HEK293 (cell line): ENCODE data around the gene SHISA5.

Experiments used
- CTCF ChIA-PET: fragments of 350-600 bp; formaldehyde crosslinking; extraction: SDS; loops from one replicate; lab custom pipeline; 2021; ENCODE audit warnings: antibody characterized with exemption; lab: Yijun Ruan, JAX
- POLR2A ChIA-PET: fragments of 300-600 bp; formaldehyde crosslinking; extraction: SDS; loops from one replicate; lab custom pipeline; 2020; ENCODE audit warnings: antibody characterized with exemption, inconsistent platforms; lab: Yijun Ruan, JAX
- H3K27ac ChIP-seq: fragments of 200-500 bp; sonication (Bioruptor generic); 2 replicates; pipeline ENCODE4 v1.5.1; 2014; ENCODE audit warnings: low read depth, low read length, control low read depth, inconsistent platforms; ENCODE audit errors: extremely low read depth
- H3K36me3 ChIP-seq, 2 experiments: fragments of 200-500 bp in 1 of 2; sonication (Bioruptor generic) in 1 of 2; 1 replicate in 1 of 2; 2 replicates in 1 of 2; pipeline ENCODE4 v1.5.1; 2014 to 2017; ENCODE audit warnings: inconsistent platforms in 2 of 2, low read length in 2 of 2; ENCODE audit not compliant: control insufficient read depth in 2 of 2, insufficient read depth in 1 of 2
- H3K4me1 ChIP-seq: fragments of 200-500 bp; sonication (Bioruptor generic); 2 replicates; pipeline ENCODE4 v1.5.1; 2014; ENCODE audit warnings: mild to moderate bottlenecking, low read length, inconsistent platforms; ENCODE audit not compliant: control insufficient read depth, insufficient read depth
- H3K4me3 ChIP-seq: 2 replicates; pipeline ENCODE4 v1.5.1; 2011; ENCODE audit warnings: low read depth, mild to moderate bottlenecking, control low read depth, low read length, moderate library complexity
- H3K9me3 ChIP-seq: fragments of 200-500 bp; sonication (Bioruptor generic); 2 replicates; pipeline ENCODE4 v1.5.1; 2014; ENCODE audit warnings: low read depth, low read length, inconsistent platforms; ENCODE audit not compliant: control insufficient read depth, insufficient read depth
- FEZF1 ChIP-seq: fragments of 450-650 bp; formaldehyde crosslinking; IDR thresholded peaks from 2 replicates; pipeline ENCODE4 v1.5.1; 2016; ENCODE audit warnings: missing biosample characterization, missing genetic modification characterization
- KLF1 ChIP-seq: fragments of 450-650 bp; formaldehyde crosslinking; IDR thresholded peaks from 2 replicates; pipeline ENCODE4 v1.5.1; 2016; ENCODE audit warnings: missing biosample characterization, missing genetic modification characterization
- KLF10 ChIP-seq: fragments of 450-650 bp; IDR thresholded peaks from 2 replicates; pipeline ENCODE4 v1.5.1; 2018; ENCODE audit warnings: missing biosample characterization, mild to moderate bottlenecking, missing genetic modification characterization
- KLF7 ChIP-seq: fragments of 450-650 bp; formaldehyde crosslinking; IDR thresholded peaks from 2 replicates; pipeline ENCODE4 v1.5.1; 2016; ENCODE audit warnings: missing biosample characterization, missing genetic modification characterization, borderline replicate concordance
- YY1 ChIP-seq: fragments of 450-650 bp; formaldehyde crosslinking; IDR thresholded peaks from 2 replicates; pipeline ENCODE4 v1.5.1; 2018; ENCODE audit warnings: missing biosample characterization, missing genetic modification characterization
- ZFP3 ChIP-seq: fragments of 450-650 bp; formaldehyde crosslinking; IDR thresholded peaks from 2 replicates; pipeline ENCODE4 v1.5.1; 2016; ENCODE audit warnings: low read depth, missing biosample characterization, missing genetic modification characterization
- ZNF174 ChIP-seq: fragments of 450-650 bp; formaldehyde crosslinking; IDR thresholded peaks from 2 replicates; pipeline ENCODE4 v1.5.0; 2017; ENCODE audit warnings: missing biosample characterization, mild to moderate bottlenecking, missing genetic modification characterization
- ZNF2 ChIP-seq: fragments of 450-650 bp; formaldehyde crosslinking; IDR thresholded peaks from 2 replicates; pipeline ENCODE4 v1.5.1; 2016; ENCODE audit warnings: missing biosample characterization, missing genetic modification characterization
- ZNF248 ChIP-seq: fragments of 450-650 bp; formaldehyde crosslinking; IDR thresholded peaks from 2 replicates; pipeline ENCODE4 v1.5.1; 2017; ENCODE audit warnings: missing biosample characterization, missing genetic modification characterization
- ZNF274 ChIP-seq, 2 experiments: fragments of 200-500 bp in 1 of 2; fragments of 450-650 bp in 1 of 2; sonication (Bioruptor generic) in 1 of 2; formaldehyde crosslinking in 1 of 2; IDR thresholded peaks; 2 replicates each; pipeline versions ENCODE4 v1.5.1 to v1.6.1; 2014 to 2016; ENCODE audit warnings: borderline replicate concordance in 1 of 2, inconsistent platforms in 1 of 2, low read length in 1 of 2, missing biosample characterization in 1 of 2, missing genetic modification characterization in 1 of 2
- ZNF501 ChIP-seq: fragments of 450-650 bp; formaldehyde crosslinking; IDR thresholded peaks from 2 replicates; pipeline ENCODE4 v1.5.1; 2016; ENCODE audit warnings: missing biosample characterization, missing genetic modification characterization
- ZNF654 ChIP-seq: fragments of 450-650 bp; formaldehyde crosslinking; IDR thresholded peaks from 2 replicates; pipeline ENCODE4 v1.5.1; 2016; ENCODE audit warnings: low read depth, missing biosample characterization, missing genetic modification characterization
- ZNF707 ChIP-seq: fragments of 450-650 bp; formaldehyde crosslinking; IDR thresholded peaks from 2 replicates; pipeline ENCODE4 v1.5.1; 2016; ENCODE audit warnings: missing biosample characterization, missing genetic modification characterization
- ZSCAN16 ChIP-seq: fragments of 450-650 bp; formaldehyde crosslinking; IDR thresholded peaks from 2 replicates; pipeline ENCODE4 v1.5.1; 2016; ENCODE audit warnings: missing biosample characterization, missing genetic modification characterization
- ZSCAN23 ChIP-seq: fragments of 450-650 bp; formaldehyde crosslinking; IDR thresholded peaks from 2 replicates; pipeline ENCODE4 v1.5.1; 2016; ENCODE audit warnings: missing biosample characterization, missing genetic modification characterization
- ZSCAN30 ChIP-seq: fragments of 450-650 bp; IDR thresholded peaks from 2 replicates; pipeline ENCODE4 v1.5.1; 2018; ENCODE audit warnings: missing biosample characterization, mild to moderate bottlenecking, missing genetic modification characterization, moderate library complexity
- TF ChIP-seq, protein P1 (sequence below): fragments of 450-650 bp; formaldehyde crosslinking; IDR thresholded peaks from 2 replicates; pipeline ENCODE4 v1.5.1; 2016; ENCODE audit warnings: missing biosample characterization, missing genetic modification characterization, borderline replicate concordance
- TF ChIP-seq, protein P2 (sequence below): IDR thresholded peaks from 2 replicates; pipeline ENCODE4 v1.6.1; 2011; ENCODE audit warnings: mild to moderate bottlenecking, low read depth, low read length, borderline replicate concordance
- TF ChIP-seq, protein P3 (sequence below): fragments of 450-650 bp; formaldehyde crosslinking; IDR thresholded peaks from 2 replicates; pipeline ENCODE4 v1.5.1; 2017; ENCODE audit warnings: missing biosample characterization, missing genetic modification characterization

SHISA5 gene

GRCh38 chr3:48467110-48467454 is 36.9 kb downstream of the SHISA5 start:
- no peak for TF ChIP-seq ZSCAN23 (tag by site-specific recombination)
- TF ChIP-seq ZFP3 (tag by site-specific recombination) = no peak
- no peak for TF ChIP-seq KLF10 (tag by site-specific recombination)
- TF ChIP-seq, protein P1, sequence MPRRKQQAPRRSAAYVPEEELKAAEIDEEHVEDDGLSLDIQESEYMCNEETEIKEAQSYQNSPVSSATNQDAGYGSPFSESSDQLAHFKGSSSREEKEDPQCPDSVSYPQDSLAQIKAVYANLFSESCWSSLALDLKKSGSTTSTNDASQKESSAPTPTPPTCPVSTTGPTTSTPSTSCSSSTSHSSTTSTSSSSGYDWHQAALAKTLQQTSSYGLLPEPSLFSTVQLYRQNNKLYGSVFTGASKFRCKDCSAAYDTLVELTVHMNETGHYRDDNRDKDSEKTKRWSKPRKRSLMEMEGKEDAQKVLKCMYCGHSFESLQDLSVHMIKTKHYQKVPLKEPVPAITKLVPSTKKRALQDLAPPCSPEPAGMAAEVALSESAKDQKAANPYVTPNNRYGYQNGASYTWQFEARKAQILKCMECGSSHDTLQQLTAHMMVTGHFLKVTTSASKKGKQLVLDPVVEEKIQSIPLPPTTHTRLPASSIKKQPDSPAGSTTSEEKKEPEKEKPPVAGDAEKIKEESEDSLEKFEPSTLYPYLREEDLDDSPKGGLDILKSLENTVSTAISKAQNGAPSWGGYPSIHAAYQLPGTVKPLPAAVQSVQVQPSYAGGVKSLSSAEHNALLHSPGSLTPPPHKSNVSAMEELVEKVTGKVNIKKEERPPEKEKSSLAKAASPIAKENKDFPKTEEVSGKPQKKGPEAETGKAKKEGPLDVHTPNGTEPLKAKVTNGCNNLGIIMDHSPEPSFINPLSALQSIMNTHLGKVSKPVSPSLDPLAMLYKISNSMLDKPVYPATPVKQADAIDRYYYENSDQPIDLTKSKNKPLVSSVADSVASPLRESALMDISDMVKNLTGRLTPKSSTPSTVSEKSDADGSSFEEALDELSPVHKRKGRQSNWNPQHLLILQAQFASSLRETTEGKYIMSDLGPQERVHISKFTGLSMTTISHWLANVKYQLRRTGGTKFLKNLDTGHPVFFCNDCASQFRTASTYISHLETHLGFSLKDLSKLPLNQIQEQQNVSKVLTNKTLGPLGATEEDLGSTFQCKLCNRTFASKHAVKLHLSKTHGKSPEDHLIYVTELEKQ (tag by site-specific recombination) = no peak
- TF ChIP-seq ZNF654 (tag by site-specific recombination) = no peak
- no peak for TF ChIP-seq ZSCAN16 (tag by site-specific recombination)
- TF ChIP-seq FEZF1 (tag by site-specific recombination) = no peak
- no peak for TF ChIP-seq KLF1 (tag by site-specific recombination)
- TF ChIP-seq, protein P2, sequence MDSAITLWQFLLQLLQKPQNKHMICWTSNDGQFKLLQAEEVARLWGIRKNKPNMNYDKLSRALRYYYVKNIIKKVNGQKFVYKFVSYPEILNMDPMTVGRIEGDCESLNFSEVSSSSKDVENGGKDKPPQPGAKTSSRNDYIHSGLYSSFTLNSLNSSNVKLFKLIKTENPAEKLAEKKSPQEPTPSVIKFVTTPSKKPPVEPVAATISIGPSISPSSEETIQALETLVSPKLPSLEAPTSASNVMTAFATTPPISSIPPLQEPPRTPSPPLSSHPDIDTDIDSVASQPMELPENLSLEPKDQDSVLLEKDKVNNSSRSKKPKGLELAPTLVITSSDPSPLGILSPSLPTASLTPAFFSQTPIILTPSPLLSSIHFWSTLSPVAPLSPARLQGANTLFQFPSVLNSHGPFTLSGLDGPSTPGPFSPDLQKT = no peak
- TF ChIP-seq ZSCAN30 (tag by site-specific recombination) = no peak
- no peak for TF ChIP-seq KLF7 (tag by site-specific recombination)
- no peak for TF ChIP-seq ZNF707
- TF ChIP-seq ZNF501 (tag by site-specific recombination) = no peak
- no peak for TF ChIP-seq ZNF248 (tag by site-specific recombination)
- TF ChIP-seq ZNF174 (tag by site-specific recombination) = no peak
- no peak for TF ChIP-seq YY1 (tag by site-specific recombination)
- TF ChIP-seq ZNF2 = no peak
- no peak for TF ChIP-seq ZNF274 (IDR thresholded peaks at IDR 0.05; ENCODE audit: low read length)
- TF ChIP-seq ZNF274 (tag by site-specific recombination; IDR thresholded peaks at IDR 0.05; ENCODE audit: borderline replicate concordance) = no peak
- TF ChIP-seq, protein P3, sequence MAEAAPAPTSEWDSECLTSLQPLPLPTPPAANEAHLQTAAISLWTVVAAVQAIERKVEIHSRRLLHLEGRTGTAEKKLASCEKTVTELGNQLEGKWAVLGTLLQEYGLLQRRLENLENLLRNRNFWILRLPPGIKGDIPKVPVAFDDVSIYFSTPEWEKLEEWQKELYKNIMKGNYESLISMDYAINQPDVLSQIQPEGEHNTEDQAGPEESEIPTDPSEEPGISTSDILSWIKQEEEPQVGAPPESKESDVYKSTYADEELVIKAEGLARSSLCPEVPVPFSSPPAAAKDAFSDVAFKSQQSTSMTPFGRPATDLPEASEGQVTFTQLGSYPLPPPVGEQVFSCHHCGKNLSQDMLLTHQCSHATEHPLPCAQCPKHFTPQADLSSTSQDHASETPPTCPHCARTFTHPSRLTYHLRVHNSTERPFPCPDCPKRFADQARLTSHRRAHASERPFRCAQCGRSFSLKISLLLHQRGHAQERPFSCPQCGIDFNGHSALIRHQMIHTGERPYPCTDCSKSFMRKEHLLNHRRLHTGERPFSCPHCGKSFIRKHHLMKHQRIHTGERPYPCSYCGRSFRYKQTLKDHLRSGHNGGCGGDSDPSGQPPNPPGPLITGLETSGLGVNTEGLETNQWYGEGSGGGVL (tag by site-specific recombination) = no peak
- no peak overlapping the region for H3K4me3 ChIP-seq
- CTCF ChIA-PET = interaction anchor here (0.8 kb wide), 1 partner anchor 81 kb away, joined by 4 read pairs; no protein-coding TSS in a partner anchor
- H3K36me3 ChIP-seq = peaks cover 0 to 72% of the 10 kb centered on the region in 2 experiments; a peak in 2 of 3 replicates
- no peaks in the 10 kb centered on the region for H3K4me1 ChIP-seq
- H3K9me3 ChIP-seq = no peaks in the 10 kb centered on the region
- POLR2A ChIA-PET = interaction anchor here (0.7 kb wide), 1 partner anchor 40 kb away, joined by 3 read pairs; no protein-coding TSS in a partner anchor
- no peak overlapping the region for H3K27ac ChIP-seq
